ENCODE measurements around the gene LIFR. TPM values are rescaled to one million over a fixed set of nuclear protein-coding genes. Genes with fewer than 3 reads are reported as not detected.
A peak's percentile ranks its signal among the peaks of the same experiment; 100 is the strongest.

Gene LIFR
- total and polyA plus RNA-seq, 2 donors (not counting 1 experiment from before 2014, with no cell fraction given), result 43.6 to 65.1 TPM

DNA sequence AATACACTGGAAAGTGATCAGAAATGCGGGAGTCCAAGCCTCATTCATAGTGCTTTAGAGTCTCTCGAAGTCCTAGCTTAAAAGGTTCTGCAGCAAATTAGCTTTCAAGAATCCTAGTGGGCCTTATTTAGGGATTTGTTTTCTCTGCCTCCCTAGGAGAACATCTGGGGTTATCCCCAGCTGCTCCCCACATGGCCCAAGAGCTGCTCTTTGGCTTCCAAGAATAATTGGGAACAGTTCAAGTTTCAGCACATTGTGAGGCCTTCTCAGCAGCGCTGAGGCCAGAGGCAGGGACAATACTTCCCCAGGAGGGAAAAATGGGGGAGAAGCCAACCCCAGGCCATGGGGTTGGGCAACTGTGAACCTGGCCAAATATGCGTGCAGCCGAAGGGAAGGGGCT lies 108.7 kb downstream of the LIFR start:
- no peaks in the 10 kb centered on the region for H3K79me2 ChIP-seq (ENCODE audit: control insufficient read depth, insufficient read depth, low read length)
- no peak overlapping the region for H3K4me3 ChIP-seq (replicated peaks in 1 of 4; ENCODE audit: control extremely low read depth in 1 of 4, insufficient read depth in 1 of 4, low read depth in 3 of 4, low read length in 4 of 4)
- no peaks in the 10 kb centered on the region for H3K9me3 ChIP-seq (ENCODE audit: control insufficient read depth, insufficient read depth, low read depth, low read length)
- no peaks in the 10 kb centered on the region for H3K27me3 ChIP-seq (ENCODE audit: control insufficient read depth, insufficient read depth, low read length)
- no peak overlapping the region for H3K27ac ChIP-seq (ENCODE audit: insufficient read depth, low read length)
- TF ChIP-seq EZH2 (IDR thresholded peaks at IDR 0.05; ENCODE audit: low read length, missing control alignments), result no peak
- H3K36me3 ChIP-seq (ENCODE audit: control insufficient read depth, insufficient read depth, low read length), result no peaks in the 10 kb centered on the region
- H3K4me2 ChIP-seq (ENCODE audit: extremely low read depth, insufficient read depth, low read length), result no peak overlapping the region
- no peak overlapping the region for H3K9ac ChIP-seq (ENCODE audit: insufficient read depth, low read length)
- no peak overlapping the region for H2AFZ ChIP-seq (ENCODE audit: low read length)
- peaks cover 4% of the 10 kb centered on the region for H3K4me1 ChIP-seq (ENCODE audit: control insufficient read depth, extremely low read depth, insufficient read depth, low read length)
- DNase-seq (ENCODE audit: low read depth in 2 of 2), result peak in 1 of 2 donors; percentile 66
- H4K20me1 ChIP-seq (ENCODE audit: control insufficient read depth, extremely low read depth, insufficient read depth, low read length), result no peaks in the 10 kb centered on the region

GRCh38 chr5:38447056-38447455 lies 109.4 kb downstream of the LIFR start:
- H3K27ac ChIP-seq (ENCODE audit: insufficient read depth, low read length), result no peak overlapping the region
- H3K36me3 ChIP-seq (ENCODE audit: control insufficient read depth, insufficient read depth, low read length), result no peaks in the 10 kb centered on the region
- H3K79me2 ChIP-seq (ENCODE audit: control insufficient read depth, insufficient read depth, low read length), result no peaks in the 10 kb centered on the region
- TF ChIP-seq, protein P1, sequence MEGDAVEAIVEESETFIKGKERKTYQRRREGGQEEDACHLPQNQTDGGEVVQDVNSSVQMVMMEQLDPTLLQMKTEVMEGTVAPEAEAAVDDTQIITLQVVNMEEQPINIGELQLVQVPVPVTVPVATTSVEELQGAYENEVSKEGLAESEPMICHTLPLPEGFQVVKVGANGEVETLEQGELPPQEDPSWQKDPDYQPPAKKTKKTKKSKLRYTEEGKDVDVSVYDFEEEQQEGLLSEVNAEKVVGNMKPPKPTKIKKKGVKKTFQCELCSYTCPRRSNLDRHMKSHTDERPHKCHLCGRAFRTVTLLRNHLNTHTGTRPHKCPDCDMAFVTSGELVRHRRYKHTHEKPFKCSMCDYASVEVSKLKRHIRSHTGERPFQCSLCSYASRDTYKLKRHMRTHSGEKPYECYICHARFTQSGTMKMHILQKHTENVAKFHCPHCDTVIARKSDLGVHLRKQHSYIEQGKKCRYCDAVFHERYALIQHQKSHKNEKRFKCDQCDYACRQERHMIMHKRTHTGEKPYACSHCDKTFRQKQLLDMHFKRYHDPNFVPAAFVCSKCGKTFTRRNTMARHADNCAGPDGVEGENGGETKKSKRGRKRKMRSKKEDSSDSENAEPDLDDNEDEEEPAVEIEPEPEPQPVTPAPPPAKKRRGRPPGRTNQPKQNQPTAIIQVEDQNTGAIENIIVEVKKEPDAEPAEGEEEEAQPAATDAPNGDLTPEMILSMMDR (conservative IDR thresholded peaks at IDR 0.05 in 1 of 2, IDR thresholded peaks at IDR 0.05 in 1 of 2; ENCODE audit: low read depth in 1 of 2, low read length in 2 of 2), result no peak
- H4K20me1 ChIP-seq (ENCODE audit: control insufficient read depth, extremely low read depth, insufficient read depth, low read length), result no peaks in the 10 kb centered on the region
- no peak for DNase-seq (ENCODE audit: low read depth in 2 of 2)
- no peak overlapping the region for H3K9ac ChIP-seq (ENCODE audit: insufficient read depth, low read length)
- peaks cover 4% of the 10 kb centered on the region for H3K4me1 ChIP-seq (ENCODE audit: control insufficient read depth, extremely low read depth, insufficient read depth, low read length)
- no peak overlapping the region for H3K4me2 ChIP-seq (ENCODE audit: extremely low read depth, insufficient read depth, low read length)
- H3K4me3 ChIP-seq (replicated peaks in 1 of 4; ENCODE audit: control extremely low read depth in 1 of 4, insufficient read depth in 1 of 4, low read depth in 3 of 4, low read length in 4 of 4), result no peak overlapping the region
- H3K9me3 ChIP-seq (ENCODE audit: control insufficient read depth, insufficient read depth, low read depth, low read length), result no peaks in the 10 kb centered on the region
- H3K27me3 ChIP-seq (ENCODE audit: control insufficient read depth, insufficient read depth, low read length), result no peaks in the 10 kb centered on the region
- no peak overlapping the region for H2AFZ ChIP-seq (ENCODE audit: low read length)

GRCh38 chr5:38446029-38446522 lies 110.4 kb downstream of the LIFR start:
- H3K4me1 ChIP-seq (ENCODE audit: control insufficient read depth, extremely low read depth, insufficient read depth, low read length), result peaks cover 4% of the 10 kb centered on the region
- no peak for DNase-seq (ENCODE audit: low read depth in 2 of 2)
- H3K27ac ChIP-seq (ENCODE audit: insufficient read depth, low read length), result peak overlapping the region; percentile 11
- TF ChIP-seq, protein P1 (conservative IDR thresholded peaks at IDR 0.05 in 1 of 2, IDR thresholded peaks at IDR 0.05 in 1 of 2; ENCODE audit: low read depth in 1 of 2, low read length in 2 of 2), result no peak
- TF ChIP-seq EZH2 (IDR thresholded peaks at IDR 0.05; ENCODE audit: low read length, missing control alignments), result no peak
- H3K79me2 ChIP-seq (ENCODE audit: control insufficient read depth, insufficient read depth, low read length), result no peaks in the 10 kb centered on the region
- no peaks in the 10 kb centered on the region for H3K36me3 ChIP-seq (ENCODE audit: control insufficient read depth, insufficient read depth, low read length)
- H3K27me3 ChIP-seq (ENCODE audit: control insufficient read depth, insufficient read depth, low read length), result no peaks in the 10 kb centered on the region
- H3K4me3 ChIP-seq (replicated peaks in 1 of 4; ENCODE audit: control extremely low read depth in 1 of 4, insufficient read depth in 1 of 4, low read depth in 3 of 4, low read length in 4 of 4), result peak overlapping the region in 2 of 4 experiments; percentile 32 to 40
- H4K20me1 ChIP-seq (ENCODE audit: control insufficient read depth, extremely low read depth, insufficient read depth, low read length), result no peaks in the 10 kb centered on the region
- H3K9me3 ChIP-seq (ENCODE audit: control insufficient read depth, insufficient read depth, low read depth, low read length), result no peaks in the 10 kb centered on the region
- H3K4me2 ChIP-seq (ENCODE audit: extremely low read depth, insufficient read depth, low read length), result no peak overlapping the region
- H2AFZ ChIP-seq (ENCODE audit: low read length), result no peak overlapping the region
- peak overlapping the region; percentile 18 for H3K9ac ChIP-seq (ENCODE audit: insufficient read depth, low read length)
